ENCODE results near the gene FGF14. TPM values are rescaled to one million over a fixed set of nuclear protein-coding genes. Genes with fewer than 3 reads are reported as not detected.

The FGF14 gene
- total and polyA plus RNA-seq, 7 experiments from 2014 or later: not detected

- intact Hi-C loops (cut with micrococcal nuclease): no loop called here
- CTCF ChIA-PET: no interaction called here
- peaks cover 0 to 7% (median 0%) of the 10 kb centered on the region in 11 donors for H3K9me3 Mint-ChIP-seq
Observed at GRCh38 chr13:101917833-101918661, 483.8 kb downstream of the FGF14 start.

DNA sequence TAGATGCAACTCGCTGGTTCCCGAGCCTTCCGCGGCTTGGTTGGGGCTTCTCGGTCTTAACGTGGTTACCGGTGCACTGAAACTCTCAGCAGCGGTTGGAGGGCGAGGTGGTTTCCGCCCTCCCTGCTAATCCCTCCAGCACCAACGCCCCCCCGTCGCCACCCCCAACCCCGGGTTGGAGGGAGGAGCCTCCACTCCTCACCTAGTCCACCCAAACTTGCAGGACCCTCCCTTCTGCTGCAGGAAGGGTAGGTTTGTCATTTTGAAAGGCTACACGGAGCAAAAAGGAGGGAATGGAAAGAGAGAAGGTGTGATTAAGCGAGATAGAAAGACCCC lies 484.4 kb downstream of the FGF14 start:
- Histone ChIP-seq H3K36me3 (ENCODE audit: control insufficient read depth in 2 of 3, insufficient read depth in 3 of 3, low read length in 3 of 3) (no peaks in the 10 kb centered on the region), H3K27ac (ENCODE audit: low read depth, low read length) (no peak overlapping the region), H3K27me3 (ENCODE audit: control insufficient read depth in 2 of 2, insufficient read depth in 2 of 2, low read length in 2 of 2) (peaks cover 0 to 8% of the 10 kb centered on the region in 2 donors), H3K9me3 (ENCODE audit: control insufficient read depth in 2 of 3, low read length in 3 of 3) (no peaks in the 10 kb centered on the region), H3K4me3 (ENCODE audit: low read length) (no peak overlapping the region), H3K4me1 (ENCODE audit: control insufficient read depth in 2 of 2, insufficient read depth in 2 of 2, low read length in 2 of 2) (no peaks in the 10 kb centered on the region)
- Mint-ChIP-seq H3K36me3 (no peaks in the 10 kb centered on the region), H3K9me3 (peaks cover 0 to 7% (median 0%) of the 10 kb centered on the region in 11 donors), H3K4me3 (no peak overlapping the region), H3K27me3 (peaks cover 56 to 77% (median 66%) of the 10 kb centered on the region in 5 donors), H3K4me1 (peaks cover 0 to 2% (median 0%) of the 10 kb centered on the region in 7 donors), H3K27ac (no peak overlapping the region)
- CTCF ChIA-PET: no interaction called here
- no peak for ATAC-seq
- POLR2A ChIA-PET: no interaction called here
- no peak for DNase-seq
- intact Hi-C loops (cut with micrococcal nuclease): no loop called here

More at GRCh38 chr13:101917833-101918661, 483.8 kb downstream of the FGF14 start:
- Mint-ChIP-seq H3K4me1 (peaks cover 0 to 2% (median 0%) of the 10 kb centered on the region in 7 donors), H3K36me3 (no peaks in the 10 kb centered on the region), H3K4me3 (no peak overlapping the region), H3K27me3 (peaks cover 53 to 73% (median 64%) of the 10 kb centered on the region in 5 donors), H3K27ac (no peak overlapping the region)
- Histone ChIP-seq H3K36me3 (ENCODE audit: control insufficient read depth in 2 of 3, insufficient read depth in 3 of 3, low read length in 3 of 3) (no peaks in the 10 kb centered on the region), H3K9me3 (ENCODE audit: control insufficient read depth in 2 of 3, low read length in 3 of 3) (no peaks in the 10 kb centered on the region), H3K4me1 (ENCODE audit: control insufficient read depth in 2 of 2, insufficient read depth in 2 of 2, low read length in 2 of 2) (no peaks in the 10 kb centered on the region), H3K27ac (ENCODE audit: low read depth, low read length) (no peak overlapping the region), H3K4me3 (ENCODE audit: low read length) (no peak overlapping the region), H3K27me3 (ENCODE audit: control insufficient read depth in 2 of 2, insufficient read depth in 2 of 2, low read length in 2 of 2) (peaks cover 0 to 8% of the 10 kb centered on the region in 2 donors)
- DNase-seq (no peak), ATAC-seq (no peak)
- POLR2A ChIA-PET: no interaction called here

DNA sequence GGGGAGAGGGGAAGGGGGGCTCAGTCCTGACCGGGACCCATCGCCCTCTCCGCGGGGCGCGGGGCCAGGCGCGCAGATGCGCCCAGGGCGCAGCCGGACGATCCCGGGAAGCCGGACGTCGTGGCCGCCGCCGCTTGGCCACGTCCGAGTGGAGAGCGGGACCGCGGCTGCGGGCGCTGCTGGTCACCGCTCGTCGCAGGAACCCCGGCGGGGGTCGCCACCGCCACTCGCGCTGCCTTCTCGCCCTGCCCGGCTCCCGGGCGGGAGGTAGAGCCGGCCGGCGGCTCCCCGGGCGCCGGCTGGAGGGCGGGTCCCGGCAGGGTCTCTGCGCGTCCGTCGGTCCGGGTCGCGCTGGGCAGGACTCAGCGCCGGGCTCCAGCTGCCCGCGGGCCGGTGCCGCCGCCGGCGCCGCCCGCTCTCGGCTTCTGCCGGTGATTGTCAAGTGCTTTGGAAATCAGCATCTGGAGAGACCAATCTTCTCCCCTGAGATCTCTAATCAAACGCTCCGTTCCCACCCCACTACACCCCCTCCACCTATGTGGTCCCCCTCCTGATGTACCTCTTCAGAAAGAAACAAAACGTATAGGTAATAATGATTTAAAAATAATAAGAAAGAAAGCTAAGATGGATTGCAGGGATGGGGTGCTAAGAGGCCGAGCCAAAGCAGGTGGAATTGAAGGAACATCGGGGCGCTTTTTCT lies 484.9 kb downstream of the FGF14 start:
- DNase-seq (no peak), ATAC-seq (no peak)
- H3K9me3 ChIP-seq (ENCODE audit: control insufficient read depth in 2 of 3, low read length in 3 of 3): no peaks in the 10 kb centered on the region
- H3K4me3 Mint-ChIP-seq: no peak overlapping the region
- CTCF ChIA-PET: no interaction called here
- POLR2A ChIA-PET: no interaction called here
- peaks cover 0 to 2% (median 0%) of the 10 kb centered on the region in 7 donors for H3K4me1 Mint-ChIP-seq
- peaks cover 0 to 6% (median 0%) of the 10 kb centered on the region in 11 donors for H3K9me3 Mint-ChIP-seq
- H3K36me3 Mint-ChIP-seq: no peaks in the 10 kb centered on the region
- peaks cover 0 to 8% of the 10 kb centered on the region in 2 donors for H3K27me3 ChIP-seq (ENCODE audit: control insufficient read depth in 2 of 2, insufficient read depth in 2 of 2, low read length in 2 of 2)
- no peaks in the 10 kb centered on the region for H3K4me1 ChIP-seq (ENCODE audit: control insufficient read depth in 2 of 2, insufficient read depth in 2 of 2, low read length in 2 of 2)
- no peak overlapping the region for H3K27ac Mint-ChIP-seq
- peaks cover 59 to 76% (median 66%) of the 10 kb centered on the region in 5 donors for H3K27me3 Mint-ChIP-seq
- no peak overlapping the region for H3K27ac ChIP-seq (ENCODE audit: low read depth, low read length)
- H3K4me3 ChIP-seq (ENCODE audit: low read length): no peak overlapping the region
- intact Hi-C loops (cut with micrococcal nuclease): no loop called here
- H3K36me3 ChIP-seq (ENCODE audit: control insufficient read depth in 2 of 3, insufficient read depth in 3 of 3, low read length in 3 of 3): no peaks in the 10 kb centered on the region

GRCh38 chr13:101916108-101916774 lies 485.6 kb downstream of the FGF14 start:
- DNase-seq: no peak
- no peaks in the 10 kb centered on the region for H3K9me3 ChIP-seq (ENCODE audit: control insufficient read depth in 2 of 3, low read length in 3 of 3)
- H3K4me1 Mint-ChIP-seq: peaks cover 0 to 2% (median 0%) of the 10 kb centered on the region in 7 donors
- ChIA-PET POLR2A (no interaction called here), CTCF (no interaction called here)
- no peak overlapping the region for H3K27ac ChIP-seq (ENCODE audit: low read depth, low read length)
- peaks cover 0 to 8% of the 10 kb centered on the region in 2 donors for H3K27me3 ChIP-seq (ENCODE audit: control insufficient read depth in 2 of 2, insufficient read depth in 2 of 2, low read length in 2 of 2)
- peaks cover 53 to 75% (median 60%) of the 10 kb centered on the region in 5 donors for H3K27me3 Mint-ChIP-seq
- H3K27ac Mint-ChIP-seq: no peak overlapping the region
- no peaks in the 10 kb centered on the region for H3K36me3 Mint-ChIP-seq
- ATAC-seq: no peak
- no peak overlapping the region for H3K4me3 ChIP-seq (ENCODE audit: low read length)
- H3K4me1 ChIP-seq (ENCODE audit: control insufficient read depth in 2 of 2, insufficient read depth in 2 of 2, low read length in 2 of 2): no peaks in the 10 kb centered on the region
- no peak overlapping the region for H3K4me3 Mint-ChIP-seq
- no peaks in the 10 kb centered on the region for H3K36me3 ChIP-seq (ENCODE audit: control insufficient read depth in 2 of 3, insufficient read depth in 3 of 3, low read length in 3 of 3)
- peaks cover 0 to 6% (median 0%) of the 10 kb centered on the region in 11 donors for H3K9me3 Mint-ChIP-seq
- intact Hi-C loops (cut with micrococcal nuclease): no loop called here

- Histone ChIP-seq H3K36me3 (ENCODE audit: control insufficient read depth in 2 of 3, insufficient read depth in 3 of 3, low read length in 3 of 3) (no peaks in the 10 kb centered on the region), H3K9me3 (ENCODE audit: control insufficient read depth in 2 of 3, low read length in 3 of 3) (no peaks in the 10 kb centered on the region), H3K27me3 (ENCODE audit: control insufficient read depth in 2 of 2, insufficient read depth in 2 of 2, low read length in 2 of 2) (peaks cover 0 to 6% of the 10 kb centered on the region in 2 donors), H3K4me1 (ENCODE audit: control insufficient read depth in 2 of 2, insufficient read depth in 2 of 2, low read length in 2 of 2) (no peaks in the 10 kb centered on the region), H3K4me3 (ENCODE audit: low read length) (no peak overlapping the region), H3K27ac (ENCODE audit: low read depth, low read length) (no peak overlapping the region)
- POLR2A ChIA-PET: no interaction called here
- no peak overlapping the region for H3K4me3 Mint-ChIP-seq
- CTCF ChIA-PET: no interaction called here
- no peak overlapping the region for H3K27ac Mint-ChIP-seq
- H3K9me3 Mint-ChIP-seq: peaks cover 0 to 6% (median 0%) of the 10 kb centered on the region in 11 donors
- intact Hi-C loops (cut with micrococcal nuclease): no loop called here
- ATAC-seq (no peak), DNase-seq (no peak)
- H3K36me3 Mint-ChIP-seq: no peaks in the 10 kb centered on the region
- peaks cover 51 to 72% (median 56%) of the 10 kb centered on the region in 5 donors for H3K27me3 Mint-ChIP-seq
- H3K4me1 Mint-ChIP-seq: peaks cover 0 to 2% (median 0%) of the 10 kb centered on the region in 7 donors
Observed at GRCh38 chr13:101915755-101916107, 486.1 kb downstream of the FGF14 start.

GRCh38 chr13:101915331-101915730 lies 486.5 kb downstream of the FGF14 start:
- Mint-ChIP-seq H3K4me3 (no peak overlapping the region), H3K36me3 (no peaks in the 10 kb centered on the region), H3K27me3 (peaks cover 51 to 69% (median 54%) of the 10 kb centered on the region in 5 donors), H3K27ac (no peak overlapping the region), H3K4me1 (peaks cover 0 to 2% (median 0%) of the 10 kb centered on the region in 7 donors), H3K9me3 (peaks cover 0 to 6% (median 0%) of the 10 kb centered on the region in 11 donors)
- DNase-seq (no peak), ATAC-seq (no peak)
- Histone ChIP-seq H3K4me1 (ENCODE audit: control insufficient read depth in 2 of 2, insufficient read depth in 2 of 2, low read length in 2 of 2) (no peaks in the 10 kb centered on the region), H3K27ac (ENCODE audit: low read depth, low read length) (no peak overlapping the region), H3K9me3 (ENCODE audit: control insufficient read depth in 2 of 3, low read length in 3 of 3) (no peaks in the 10 kb centered on the region), H3K4me3 (ENCODE audit: low read length) (no peak overlapping the region), H3K27me3 (ENCODE audit: control insufficient read depth in 2 of 2, insufficient read depth in 2 of 2, low read length in 2 of 2) (peaks cover 0 to 2% of the 10 kb centered on the region in 2 donors), H3K36me3 (ENCODE audit: control insufficient read depth in 2 of 3, insufficient read depth in 3 of 3, low read length in 3 of 3) (no peaks in the 10 kb centered on the region)
- CTCF ChIA-PET: no interaction called here
- POLR2A ChIA-PET: no interaction called here
- intact Hi-C loops (cut with micrococcal nuclease): no loop called here
